Posterior cingulate gyrus (tissue), 11 donors: ENCODE measurements around the gene CD48.

ENCODE experiments used
- DNase-seq, 10 donors: peaks; one replicate each; pipeline versions ENCODE4 v3.0.0 to v3.0.0-alpha.2; 2020 to 2021; ENCODE audit warnings: mixed read lengths in 3 of 10
- intact Hi-C: fragments of 100-400 bp; cut with DNase I; formaldehyde crosslinking; loops from one replicate; pipeline ENCODE4 v1.15.1; 2023

CD48 gene

DNA sequence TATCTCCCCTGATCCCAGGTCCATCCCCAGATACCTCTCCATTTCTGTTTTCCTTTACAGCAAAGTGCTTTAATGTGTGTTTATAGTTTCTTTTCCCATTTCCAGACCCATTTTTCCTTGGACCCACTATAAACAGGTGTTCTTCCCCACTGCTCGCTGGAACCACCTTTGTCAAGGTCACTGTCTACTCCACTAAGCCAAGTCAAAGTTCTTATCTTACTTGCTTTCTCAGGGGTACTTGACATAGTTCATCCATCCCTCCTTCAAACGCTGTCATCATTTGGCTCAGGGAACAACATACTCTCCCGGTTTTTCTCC lies 73.1 kb downstream of the CD48 start:
- no peak for DNase-seq
- intact Hi-C loops: loop anchor here (2.0 kb wide), 1 partner anchor 40 kb away; no protein-coding TSS in a partner anchor

- no peak for DNase-seq
- intact Hi-C loops: loop anchor here (2.0 kb wide), 1 partner anchor 39 kb away; no protein-coding TSS in a partner anchor
Observed at GRCh38 chr1:160637821-160638539, 73.6 kb downstream of the CD48 start.

DNA sequence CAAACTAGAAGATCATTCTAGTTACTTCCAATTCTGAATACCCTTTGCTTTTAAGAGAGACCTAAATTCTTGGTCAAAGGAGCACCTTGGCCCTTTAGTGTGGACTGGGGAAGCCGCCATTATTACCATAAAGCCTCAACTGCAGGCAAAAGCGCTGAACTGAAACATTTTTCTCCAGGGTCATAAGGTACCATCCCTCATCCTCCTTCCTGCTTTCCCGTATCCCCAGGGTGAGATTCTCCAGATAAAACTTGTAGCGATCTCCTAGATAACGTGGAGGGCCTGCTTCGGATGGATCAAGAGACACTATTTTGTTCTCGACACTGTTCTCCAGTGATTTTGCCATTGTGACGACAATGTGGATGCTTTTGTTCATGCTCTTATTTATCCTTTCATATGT lies 74.6 kb downstream of the CD48 start:
- intact Hi-C loops: no loop called here
- no peak for DNase-seq

- intact Hi-C loops: no loop called here
- DNase-seq: no peak
Observed at GRCh38 chr1:160636547-160636946, 75.1 kb downstream of the CD48 start.

GRCh38 chr1:160636076-160636475 lies 75.5 kb downstream of the CD48 start:
- intact Hi-C loops: no loop called here
- DNase-seq: no peak

DNA sequence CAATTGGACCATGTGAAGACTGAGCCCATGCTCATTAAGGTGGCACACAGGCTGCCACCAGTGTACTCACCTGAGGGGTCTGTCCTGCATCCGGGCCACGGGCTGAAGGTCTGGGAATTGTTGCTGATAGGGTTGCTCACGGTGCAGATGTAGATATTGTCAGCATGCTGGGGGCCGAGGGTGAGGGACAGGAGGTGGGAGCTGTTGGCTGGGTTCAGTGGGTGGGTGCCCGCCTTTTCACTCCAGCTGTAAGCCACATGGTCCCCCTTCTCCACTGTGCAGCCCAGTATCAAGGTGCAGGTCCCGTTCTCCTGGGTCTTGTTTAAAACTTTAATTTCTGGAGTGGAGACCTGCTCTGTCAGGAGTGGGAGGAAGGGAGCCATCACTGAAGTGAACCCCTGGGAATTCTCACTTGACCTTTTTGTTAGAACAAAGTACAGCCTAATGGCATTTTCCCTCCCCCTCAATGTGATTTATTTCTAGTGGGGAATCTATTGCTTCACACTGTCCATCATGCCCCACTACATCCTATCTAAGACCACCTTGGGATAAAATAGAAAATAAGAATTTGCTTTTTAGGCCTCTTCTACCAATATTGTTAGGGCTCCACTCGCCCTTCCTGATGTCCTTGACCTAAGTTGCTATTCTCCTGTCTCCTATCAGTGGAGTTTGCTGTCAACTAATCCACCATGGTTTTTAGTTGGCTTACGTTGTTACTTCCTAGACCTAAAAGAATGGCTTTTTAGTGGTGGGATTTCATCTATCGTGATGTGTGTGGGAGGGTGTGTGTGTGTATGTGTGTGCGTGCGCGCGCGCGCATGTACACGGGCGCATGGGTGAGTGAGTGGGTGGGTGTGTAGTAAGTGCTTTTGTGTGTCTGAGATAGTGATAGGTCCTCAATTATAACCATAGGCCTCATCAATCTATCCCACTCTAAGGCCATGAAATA lies 76.8 kb downstream of the CD48 start:
- intact Hi-C loops: no loop called here
- no peak for DNase-seq

DNA sequence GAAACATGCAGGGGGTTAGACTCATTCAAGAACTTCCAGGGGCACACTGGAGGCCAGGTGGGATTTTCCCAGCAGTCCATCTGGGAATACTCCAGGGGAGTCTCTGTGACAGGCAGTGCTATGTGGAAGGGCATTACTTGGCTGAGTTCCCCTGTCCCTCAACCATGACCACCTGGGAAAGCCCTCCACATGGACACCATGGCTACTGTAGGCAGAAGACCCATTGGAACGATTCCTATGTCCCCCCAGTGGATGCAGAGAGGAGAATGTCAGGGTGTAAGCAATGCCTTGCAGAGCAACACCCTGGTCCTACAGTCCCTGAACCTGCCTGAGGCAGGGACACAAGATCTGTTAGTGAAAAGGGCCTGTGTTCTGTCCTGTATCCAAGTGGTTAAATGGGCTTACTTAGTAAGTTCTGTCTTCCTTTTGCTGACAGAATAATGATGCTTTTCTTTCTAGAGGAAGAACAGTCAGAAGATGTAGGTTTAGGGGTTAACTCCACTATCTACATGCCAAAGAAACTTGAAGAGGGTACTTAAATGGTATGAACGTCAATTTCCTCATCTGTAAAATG lies 78.2 kb downstream of the CD48 start:
- intact Hi-C loops: no loop called here
- DNase-seq: no peak

GRCh38 chr1:160631983-160632625 lies 79.5 kb downstream of the CD48 start:
- no peak for DNase-seq
- intact Hi-C loops: no loop called here

GRCh38 chr1:160630523-160631451 lies 80.8 kb downstream of the CD48 start:
- intact Hi-C loops: no loop called here
- DNase-seq: no peak

GRCh38 chr1:160629286-160630210 lies 82.1 kb downstream of the CD48 start:
- intact Hi-C loops: no loop called here
- DNase-seq: peak in 4 of 10 donors; percentile 9 to 84 (median 20)

DNA sequence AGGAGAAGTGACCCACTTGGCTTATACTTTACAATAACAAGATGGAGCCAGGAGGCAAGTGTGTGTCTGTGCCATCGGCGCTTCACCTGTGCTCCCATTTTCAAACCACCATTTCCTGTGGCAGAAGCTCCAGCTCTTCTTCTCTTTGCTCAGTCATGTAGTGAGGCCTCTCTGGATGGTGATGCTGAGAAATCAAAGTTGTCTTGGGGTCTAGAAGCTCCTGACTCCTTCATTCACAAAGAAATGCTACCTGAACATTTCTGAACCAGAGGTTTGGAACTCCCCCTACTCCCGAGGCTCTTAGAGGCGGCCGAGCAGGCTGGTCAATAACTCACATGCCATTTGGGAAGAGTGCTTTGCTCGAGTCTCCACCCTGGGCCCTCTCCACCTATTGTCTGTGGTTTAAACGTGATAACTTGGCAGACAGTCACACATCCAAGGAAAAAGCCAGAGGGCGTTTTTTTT lies 82.8 kb downstream of the CD48 start:
- DNase-seq: no peak
- intact Hi-C loops: no loop called here
